H9 (cell line): ENCODE data around the gene JAKMIP3. TPM values are rescaled to one million over a fixed set of nuclear protein-coding genes. Genes with fewer than 3 reads are reported as not detected.

Source experiments
- DNase-seq: peaks from one replicate; pipeline ENCODE4 v3.0.0-alpha.2; 2017
- H2AFZ ChIP-seq: one replicate; pipeline ENCODE4 v1.6.1; 2013; ENCODE audit warnings: mild to moderate bottlenecking, low read length, control low read depth, moderate library complexity
- H2AK5ac ChIP-seq: 2 replicates; pipeline ENCODE4 v1.6.1; 2013; ENCODE audit warnings: low read length, control low read depth, mixed read lengths; ENCODE audit not compliant: insufficient read length
- H2BK120ac ChIP-seq: one replicate; pipeline ENCODE4 v1.6.1; 2013; ENCODE audit warnings: low read depth, mild to moderate bottlenecking, low read length, control low read depth, inconsistent platforms; ENCODE audit not compliant: poor library complexity, severe bottlenecking
- H2BK12ac ChIP-seq: 2 replicates; pipeline ENCODE4 v1.6.1; 2013; ENCODE audit warnings: low read length, control low read depth, mixed read lengths, low read depth; ENCODE audit not compliant: insufficient read length
- H2BK15ac ChIP-seq: 2 replicates; pipeline ENCODE4 v1.6.1; 2013; ENCODE audit warnings: low read depth, low read length, control low read depth
- H2BK20ac ChIP-seq: one replicate; pipeline ENCODE4 v1.6.1; 2013; ENCODE audit warnings: low read depth, mild to moderate bottlenecking, low read length, control low read depth, inconsistent platforms; ENCODE audit not compliant: poor library complexity, severe bottlenecking
- H2BK5ac ChIP-seq: 2 replicates; pipeline ENCODE4 v1.6.1; 2013; ENCODE audit warnings: low read length, control low read depth, mixed read lengths; ENCODE audit not compliant: insufficient read length
- H3K14ac ChIP-seq: 2 replicates; pipeline ENCODE4 v1.6.1; 2013; ENCODE audit warnings: low read length, control low read depth; ENCODE audit not compliant: insufficient read depth
- H3K18ac ChIP-seq: 2 replicates; pipeline ENCODE4 v1.6.1; 2013; ENCODE audit warnings: low read depth, mild to moderate bottlenecking, mixed read lengths, low read length, control low read depth; ENCODE audit not compliant: insufficient read length
- H3K23ac ChIP-seq: 2 replicates; pipeline ENCODE4 v1.6.1; 2013; ENCODE audit warnings: low read length, control low read depth, mixed read lengths, low read depth; ENCODE audit not compliant: insufficient read length
- H3K23me2 ChIP-seq: 2 replicates; pipeline ENCODE4 v1.6.1; 2013; ENCODE audit warnings: low read depth, mild to moderate bottlenecking, mixed read lengths, low read length, control low read depth; ENCODE audit not compliant: insufficient read length, poor library complexity, severe bottlenecking
- H3K27ac ChIP-seq: 2 replicates; pipeline ENCODE4 v1.5.1; 2013; ENCODE audit warnings: low read length, control low read depth, mixed read lengths, low read depth; ENCODE audit not compliant: insufficient read length
- H3K27me3 ChIP-seq: 2 replicates; pipeline ENCODE4 v1.6.1; 2013; ENCODE audit warnings: low read length, control low read depth, inconsistent platforms; ENCODE audit not compliant: insufficient read depth
- H3K4ac ChIP-seq: 2 replicates; pipeline ENCODE4 v1.6.1; 2013; ENCODE audit warnings: low read depth, mild to moderate bottlenecking, control low read depth, inconsistent platforms, low read length, moderate library complexity
- H3K4me1 ChIP-seq: 2 replicates; pipeline ENCODE4 v1.6.1; 2013; ENCODE audit warnings: low read length, control low read depth, inconsistent platforms; ENCODE audit not compliant: insufficient read depth
- H3K4me2 ChIP-seq: 2 replicates; pipeline ENCODE4 v1.6.1; 2013; ENCODE audit warnings: low read length, control low read depth, mixed read lengths; ENCODE audit not compliant: insufficient read length, insufficient read depth
- H3K56ac ChIP-seq: 2 replicates; pipeline ENCODE4 v1.6.1; 2013; ENCODE audit warnings: low read depth, mild to moderate bottlenecking, mixed read lengths, low read length, control low read depth; ENCODE audit not compliant: insufficient read length
- H3K79me1 ChIP-seq: 2 replicates; pipeline ENCODE4 v1.6.1; 2013; ENCODE audit warnings: low read depth, mild to moderate bottlenecking, moderate library complexity, low read length, control low read depth, inconsistent platforms; ENCODE audit not compliant: insufficient read depth, poor library complexity, severe bottlenecking
- H3K79me2 ChIP-seq: 2 replicates; pipeline ENCODE4 v1.6.1; 2013; ENCODE audit warnings: low read length, control low read depth, inconsistent platforms; ENCODE audit not compliant: insufficient read depth
- H3K9ac ChIP-seq: 2 replicates; pipeline ENCODE4 v1.6.1; 2013; ENCODE audit warnings: low read length, control low read depth, mixed read lengths; ENCODE audit not compliant: insufficient read length; ENCODE audit errors: extremely low read depth
- H3K9me3 ChIP-seq: one replicate; pipeline ENCODE4 v1.6.1; 2013; ENCODE audit warnings: low read depth, low read length, inconsistent platforms; ENCODE audit not compliant: control insufficient read depth
- H3T11ph ChIP-seq: one replicate; pipeline ENCODE4 v1.6.1; 2013; ENCODE audit warnings: mild to moderate bottlenecking, low read length, control low read depth, inconsistent platforms
- H4K20me1 ChIP-seq: one replicate; pipeline ENCODE4 v1.6.1; 2013; ENCODE audit not compliant: control insufficient read depth, insufficient read length, insufficient read depth
- H4K5ac ChIP-seq: 2 replicates; pipeline ENCODE4 v1.6.1; 2013; ENCODE audit warnings: low read depth, mild to moderate bottlenecking, mixed read lengths, low read length, control low read depth; ENCODE audit not compliant: insufficient read length
- H4K8ac ChIP-seq: replicated peaks from 2 replicates; pipeline ENCODE4 v1.6.1; 2013; ENCODE audit warnings: low read length, control low read depth, mixed read lengths, low read depth; ENCODE audit not compliant: insufficient read length
- H4K91ac ChIP-seq: 2 replicates; pipeline ENCODE4 v1.6.1; 2013; ENCODE audit warnings: low read depth, mild to moderate bottlenecking, moderate library complexity, mixed read lengths, low read length, control low read depth; ENCODE audit not compliant: insufficient read length
- H3K27ac Mint-ChIP-seq, 3 experiments: 2 replicates in 2 of 3; 3 replicates in 1 of 3; pipeline ENCODE4 v1.8.0; 2020 to 2021; ENCODE audit warnings: mixed read lengths in 3 of 3, mild to moderate bottlenecking in 1 of 3, moderate library complexity in 1 of 3
- H3K27me3 Mint-ChIP-seq: 2 replicates; pipeline ENCODE4 v1.8.0; 2021; ENCODE audit warnings: low read depth, mild to moderate bottlenecking, moderate library complexity, mixed read lengths
- H3K36me3 Mint-ChIP-seq, 3 experiments: 2 replicates in 2 of 3; 3 replicates in 1 of 3; pipeline ENCODE4 v1.8.0; 2020 to 2021; ENCODE audit warnings: low read depth in 3 of 3, mixed read lengths in 3 of 3; ENCODE audit not compliant: insufficient read depth in 1 of 3
- H3K4me1 Mint-ChIP-seq, 2 experiments: 2 replicates each; pipeline ENCODE4 v1.8.0; 2020; ENCODE audit warnings: mixed read lengths in 2 of 2
- H3K4me3 Mint-ChIP-seq, 2 experiments: 2 replicates in 1 of 2; 3 replicates in 1 of 2; pipeline ENCODE4 v1.8.0; 2020 to 2021; ENCODE audit warnings: mild to moderate bottlenecking in 2 of 2, mixed read lengths in 2 of 2, moderate library complexity in 1 of 2
- H3K9me3 Mint-ChIP-seq, 2 experiments: 2 replicates in 1 of 2; 3 replicates in 1 of 2; pipeline ENCODE4 v1.8.0; 2020; ENCODE audit warnings: mild to moderate bottlenecking in 2 of 2, mixed read lengths in 2 of 2, moderate library complexity in 1 of 2
- CTCF ChIP-seq: fragments of 200-600 bp; sonication (generic); conservative IDR thresholded peaks from 3 replicates; pipeline ENCODE4 v1.8.0; 2021; ENCODE audit warnings: antibody characterized with exemption, mild to moderate bottlenecking
- WGBS: extraction: QIAGEN DNeasy Blood & Tissue Kit; methylation state at CpG from one replicate; pipeline ENCODE4 v1.1.7; 2013; ENCODE audit warnings: missing lambda C conversion rate, low lambda C conversion rate, mixed read lengths; ENCODE audit not compliant: insufficient read length; ENCODE audit errors: extremely low coverage; 5-methylcytosine and 5-hydroxymethylcytosine counted together
- total RNA-seq: library from RNA; stranded (reverse); gene quantifications from 2 replicates; pipeline ENCODE4 v1.2.1, GENCODE V29; 2021

The JAKMIP3 gene
- total RNA-seq, 1 experiment from 2014 or later: 0.50 TPM

GRCh38 chr10:132097609-132098377 lies 32.0 kb downstream of the JAKMIP3 start:
- H3K27me3 ChIP-seq: no peaks in the 10 kb centered on the region
- no peaks in the 10 kb centered on the region for H3K23me2 ChIP-seq
- no peak overlapping the region for H3K4ac ChIP-seq
- no peak overlapping the region for H3K4me3 Mint-ChIP-seq
- H3K9me3 ChIP-seq: no peaks in the 10 kb centered on the region
- no peak overlapping the region for H4K91ac ChIP-seq
- H3K18ac ChIP-seq: no peak overlapping the region
- H2BK120ac ChIP-seq: no peak overlapping the region
- H3K56ac ChIP-seq: no peak overlapping the region
- H3K9me3 Mint-ChIP-seq: peaks cover 14 to 20% of the 10 kb centered on the region in 2 experiments
- 0 out of 2 replicates have a peak, but pooled peaks cover 2% of the 10 kb centered on the region for H3K27me3 Mint-ChIP-seq
- H3K14ac ChIP-seq: no peak overlapping the region
- no peak overlapping the region for H2BK15ac ChIP-seq
- no peak overlapping the region for H3K27ac ChIP-seq
- no peaks in the 10 kb centered on the region for H4K20me1 ChIP-seq
- peaks cover 0 to 2% of the 10 kb centered on the region in 2 experiments; a peak in 1 of 4 replicates for H3K4me1 Mint-ChIP-seq
- H3K27ac Mint-ChIP-seq: no peak overlapping the region; a peak in 1 of 7 replicates
- H3K4me1 ChIP-seq: no peaks in the 10 kb centered on the region
- H3K79me1 ChIP-seq: no peaks in the 10 kb centered on the region
- no peaks in the 10 kb centered on the region for H3K79me2 ChIP-seq
- no peak overlapping the region for H2BK5ac ChIP-seq
- no peak overlapping the region for H2BK20ac ChIP-seq
- no peak overlapping the region for H4K8ac ChIP-seq
- no peak overlapping the region for H2AFZ ChIP-seq
- no peak for DNase-seq
- H2BK12ac ChIP-seq: no peak overlapping the region
- H3K36me3 Mint-ChIP-seq: peaks cover 7 to 19% (median 8%) of the 10 kb centered on the region in 3 experiments; a peak in 6 of 7 replicates
- WGBS: no CpG with 5 or more reads among the region's 5 CpGs
- H3K4me2 ChIP-seq: no peak overlapping the region
- H4K5ac ChIP-seq: no peak overlapping the region
- no peak for TF ChIP-seq CTCF
- H3T11ph ChIP-seq: no peak overlapping the region
- H3K23ac ChIP-seq: no peak overlapping the region
- no peak overlapping the region for H3K9ac ChIP-seq
- H2AK5ac ChIP-seq: no peak overlapping the region
